B cell (primary cell): ENCODE results near the gene ATXN1. TPM values are rescaled to one million over a fixed set of nuclear protein-coding genes. Genes with fewer than 3 reads are reported as not detected.

Source experiments
- ATAC-seq: fragments of 200-7000 bp; cut with Tn5 transposase; one replicate; pipeline ENCODE4 v1.10.0; 2021; ENCODE audit warnings: low read depth, mild to moderate bottlenecking, moderate number of reproducible peaks, moderate library complexity
- CTCF ChIA-PET: fragments of 350-600 bp; sonication (Branson Sonifier 250); formaldehyde crosslinking; loops from one replicate; lab custom pipeline; 2021; ENCODE audit warnings: antibody characterized with exemption, inconsistent platforms; lab: Charles Lee
- POLR2A ChIA-PET: fragments of 350-600 bp; sonication (Branson Sonifier 250); formaldehyde crosslinking; loops from one replicate; lab custom pipeline; 2021; ENCODE audit warnings: antibody characterized with exemption; lab: Charles Lee
- DNase-seq: peaks from one replicate; pipeline ENCODE4 v3.0.0; 2013
- H2AFZ ChIP-seq: 2 replicates; pipeline ENCODE4 v1.6.1; 2012; ENCODE audit warnings: mild to moderate bottlenecking, low read depth, low read length; ENCODE audit not compliant: insufficient read depth, poor library complexity, severe bottlenecking
- H3K27ac ChIP-seq, 2 donors: 1 replicate in 1 of 2; 2 replicates in 1 of 2; pipeline ENCODE4 v1.5.1; 2012 to 2013; ENCODE audit warnings: low read length in 2 of 2, mild to moderate bottlenecking in 2 of 2, moderate library complexity in 1 of 2
- H3K27me3 ChIP-seq, 4 experiments: fragments of 200-600 bp in 1 of 4; sonication (generic) in 1 of 4; replicated peaks in 1 of 4; 1 replicate in 2 of 4; 2 replicates in 2 of 4; pipeline versions ENCODE4 v1.6.1 to v1.7.0; 2013 to 2016; ENCODE audit warnings: low read length in 3 of 4, mild to moderate bottlenecking in 2 of 4, mixed read lengths in 1 of 4, moderate library complexity in 1 of 4; ENCODE audit not compliant: insufficient read depth in 4 of 4, control insufficient read depth in 3 of 4; ENCODE audit errors: control extremely low read depth in 1 of 4
- H3K36me3 ChIP-seq, 2 experiments: replicated peaks in 1 of 2; 1 replicate in 1 of 2; 2 replicates in 1 of 2; pipeline versions ENCODE4 v1.6.1 to v1.7.1; 2013; ENCODE audit warnings: low read length in 1 of 2; ENCODE audit not compliant: insufficient read depth in 2 of 2, control insufficient read depth in 1 of 2; ENCODE audit errors: control extremely low read depth in 1 of 2, extremely low read depth in 1 of 2
- H3K4me1 ChIP-seq, 2 donors: fragments of 200-600 bp in 1 of 2; sonication (generic) in 1 of 2; 1 replicate in 1 of 2; 2 replicates in 1 of 2; pipeline versions ENCODE4 v1.5.1 to v1.6.1; 2013 to 2017; ENCODE audit warnings: low read length in 2 of 2; ENCODE audit not compliant: control insufficient read depth in 2 of 2, insufficient read depth in 2 of 2
- H3K4me2 ChIP-seq: replicated peaks from 2 replicates; pipeline ENCODE3; 2012; ENCODE audit warnings: mild to moderate bottlenecking, low read depth, low read length; ENCODE audit not compliant: poor library complexity, severe bottlenecking
- H3K4me3 ChIP-seq, 5 experiments: fragments of 200-600 bp in 1 of 5; sonication (generic) in 1 of 5; 1 replicate in 3 of 5; 2 replicates in 2 of 5; pipeline versions ENCODE4 v1.5.1 to v1.7.0; 2011 to 2016; ENCODE audit warnings: low read length in 4 of 5, mild to moderate bottlenecking in 4 of 5, low read depth in 2 of 5, control low read depth in 1 of 5, moderate library complexity in 1 of 5; ENCODE audit not compliant: insufficient read depth in 1 of 5; ENCODE audit errors: control extremely low read depth in 1 of 5, extremely low read depth in 1 of 5
- H3K79me2 ChIP-seq: fragments of 200-600 bp; sonication (generic); one replicate; pipeline ENCODE4 v1.6.0; 2016; ENCODE audit warnings: low read length; ENCODE audit not compliant: control insufficient read depth, insufficient read depth
- H3K9ac ChIP-seq: fragments of 200-600 bp; sonication (generic); 2 replicates; pipeline ENCODE4 v1.6.1; 2017; ENCODE audit warnings: mild to moderate bottlenecking, low read length, moderate library complexity
- H3K9me3 ChIP-seq, 3 donors: one replicate each; pipeline versions ENCODE4 v1.6.1 to v1.7.1; 2013; ENCODE audit warnings: low read length in 2 of 3; ENCODE audit not compliant: control insufficient read depth in 2 of 3, insufficient read depth in 1 of 3; ENCODE audit errors: control extremely low read depth in 1 of 3
- H4K20me1 ChIP-seq: 2 replicates; pipeline ENCODE4 v1.6.0; 2012; ENCODE audit warnings: mild to moderate bottlenecking, low read length; ENCODE audit not compliant: insufficient read depth, control insufficient read depth, poor library complexity, severe bottlenecking
- H3K27ac Mint-ChIP-seq: one replicate; pipeline ENCODE4 v1.8.0; 2021; ENCODE audit warnings: mixed read lengths
- H3K27me3 Mint-ChIP-seq: one replicate; pipeline ENCODE4 v1.8.0; 2021; ENCODE audit warnings: mixed read lengths
- H3K4me1 Mint-ChIP-seq: one replicate; pipeline ENCODE4 v1.8.0; 2021; ENCODE audit warnings: mixed read lengths
- H3K4me3 Mint-ChIP-seq: one replicate; pipeline ENCODE4 v1.8.0; 2021; ENCODE audit warnings: mixed read lengths
- H3K9me3 Mint-ChIP-seq: one replicate; pipeline ENCODE4 v1.8.0; 2022; ENCODE audit warnings: mixed read lengths; ENCODE audit not compliant: insufficient read depth
- EZH2 ChIP-seq: IDR thresholded peaks from 2 replicates; pipeline ENCODE4 v1.6.1; 2012; ENCODE audit warnings: borderline replicate concordance, low read depth, mild to moderate bottlenecking, moderate library complexity, low read length; ENCODE audit not compliant: insufficient read depth, poor library complexity, severe bottlenecking
- WGBS: methylation state at CpG from one replicate; pipeline ENCODE4 v1.1.5; 2013; ENCODE audit warnings: missing lambda C conversion rate; ENCODE audit not compliant: insufficient coverage; 5-methylcytosine and 5-hydroxymethylcytosine counted together
- intact Hi-C: fragments of 100-400 bp; cut with micrococcal nuclease; formaldehyde crosslinking; loops from one replicate; pipeline ENCODE4 v1.10.0; 2022
- polyA plus RNA-seq: library from polyadenylated mRNA; depleted of rRNA; stranded (reverse); fragments of >200 nt; gene quantifications from 2 replicates; pipeline ENCODE4 v1.2.3, GENCODE V29; 2012
- total RNA-seq, 2 donors: library from RNA; stranded (reverse); fragments of 120-200 nt in 1 of 2; gene quantifications; 1 replicate in 1 of 2; 2 replicates in 1 of 2; pipeline versions ENCODE4 v1.2.3 to v1.2.4, GENCODE V29; 2013 to 2022
- TF ChIP-seq, protein P1 (sequence below): fragments of 200-600 bp; IDR thresholded peaks from one replicate; pipeline ENCODE4 v1.8.0; 2022; ENCODE audit warnings: antibody characterized with exemption, mild to moderate bottlenecking

ATXN1 gene
- total and polyA plus RNA-seq, 2 donors (not counting 1 experiment from before 2014, with no cell fraction given): 5.7 to 63.8 TPM

DNA sequence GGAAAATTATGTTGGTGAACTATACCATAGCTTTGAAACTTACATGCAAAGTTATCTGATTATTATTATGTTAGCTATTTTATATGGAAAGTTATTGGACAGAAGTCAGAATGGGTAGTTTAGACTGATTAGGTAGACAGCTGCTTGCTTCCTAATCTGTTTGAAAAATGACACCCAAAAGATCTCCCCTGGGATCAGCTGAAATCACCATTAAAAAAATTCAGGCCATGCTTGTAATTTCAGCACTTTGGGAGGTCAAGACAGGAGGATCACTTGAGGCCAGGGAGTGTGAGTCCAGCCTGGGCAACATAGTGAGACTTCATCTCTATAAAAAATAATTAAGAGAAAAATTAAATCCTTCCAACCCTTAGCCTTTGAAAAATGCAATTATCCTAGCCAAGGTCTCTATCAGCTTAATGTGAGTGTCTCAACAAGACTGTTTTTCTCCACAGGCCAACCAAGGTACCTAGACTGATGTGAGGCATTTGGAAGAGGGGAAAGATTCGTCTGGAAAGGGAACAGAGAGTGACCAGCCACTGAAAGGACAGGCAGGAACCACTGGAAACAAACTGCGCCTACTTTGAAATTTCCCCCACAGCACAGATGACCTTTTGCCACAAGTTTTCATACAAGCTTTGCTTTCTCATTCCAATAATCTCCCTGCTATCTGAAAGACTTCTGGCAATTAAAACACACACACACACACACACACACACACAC is 290.6 kb downstream of the ATXN1 start:
- no peak overlapping the region for H2AFZ ChIP-seq
- no peak overlapping the region for H3K9ac ChIP-seq
- peaks cover 53% of the 10 kb centered on the region for H3K4me1 Mint-ChIP-seq
- no peak overlapping the region for H3K4me3 ChIP-seq
- H3K27me3 ChIP-seq: no peaks in the 10 kb centered on the region
- 68% methylated on average over 2 of the region's 2 CpGs for whole genome bisulfite sequencing
- intact Hi-C loops: loop anchor here (2.0 to 5.0 kb wide), 2 partner anchors 42 to 50 kb away; no protein-coding TSS in a partner anchor
- ChIA-PET CTCF (interaction anchor here (0.6 to 3.8 kb wide), 9 partner anchors 8 to 300 kb away, joined by 3 to 15 read pairs (median 3); no protein-coding TSS in a partner anchor), POLR2A (interaction anchor here (1.6 kb wide), 1 partner anchor 50 kb away, joined by 8 read pairs; no protein-coding TSS in a partner anchor)
- H3K36me3 ChIP-seq: no peaks in the 10 kb centered on the region
- H4K20me1 ChIP-seq: no peaks in the 10 kb centered on the region
- H3K4me3 Mint-ChIP-seq: peak overlapping the region; percentile 58
- peak overlapping the region in 1 of 2 donors; percentile 6 for H3K27ac ChIP-seq
- TF ChIP-seq EZH2: no peak
- TF ChIP-seq, protein P1, sequence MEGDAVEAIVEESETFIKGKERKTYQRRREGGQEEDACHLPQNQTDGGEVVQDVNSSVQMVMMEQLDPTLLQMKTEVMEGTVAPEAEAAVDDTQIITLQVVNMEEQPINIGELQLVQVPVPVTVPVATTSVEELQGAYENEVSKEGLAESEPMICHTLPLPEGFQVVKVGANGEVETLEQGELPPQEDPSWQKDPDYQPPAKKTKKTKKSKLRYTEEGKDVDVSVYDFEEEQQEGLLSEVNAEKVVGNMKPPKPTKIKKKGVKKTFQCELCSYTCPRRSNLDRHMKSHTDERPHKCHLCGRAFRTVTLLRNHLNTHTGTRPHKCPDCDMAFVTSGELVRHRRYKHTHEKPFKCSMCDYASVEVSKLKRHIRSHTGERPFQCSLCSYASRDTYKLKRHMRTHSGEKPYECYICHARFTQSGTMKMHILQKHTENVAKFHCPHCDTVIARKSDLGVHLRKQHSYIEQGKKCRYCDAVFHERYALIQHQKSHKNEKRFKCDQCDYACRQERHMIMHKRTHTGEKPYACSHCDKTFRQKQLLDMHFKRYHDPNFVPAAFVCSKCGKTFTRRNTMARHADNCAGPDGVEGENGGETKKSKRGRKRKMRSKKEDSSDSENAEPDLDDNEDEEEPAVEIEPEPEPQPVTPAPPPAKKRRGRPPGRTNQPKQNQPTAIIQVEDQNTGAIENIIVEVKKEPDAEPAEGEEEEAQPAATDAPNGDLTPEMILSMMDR: no peak
- no peaks in the 10 kb centered on the region for H3K79me2 ChIP-seq
- ATAC-seq (no peak), DNase-seq (no peak)
- no peaks in the 10 kb centered on the region for H3K9me3 ChIP-seq
- peaks cover 14 to 39% of the 10 kb centered on the region in 2 donors for H3K4me1 ChIP-seq
- peak overlapping the region; percentile 71 for H3K27ac Mint-ChIP-seq
- no peak overlapping the region for H3K4me2 ChIP-seq
- no peaks in the 10 kb centered on the region for H3K9me3 Mint-ChIP-seq
- no peaks in the 10 kb centered on the region for H3K27me3 Mint-ChIP-seq

DNA sequence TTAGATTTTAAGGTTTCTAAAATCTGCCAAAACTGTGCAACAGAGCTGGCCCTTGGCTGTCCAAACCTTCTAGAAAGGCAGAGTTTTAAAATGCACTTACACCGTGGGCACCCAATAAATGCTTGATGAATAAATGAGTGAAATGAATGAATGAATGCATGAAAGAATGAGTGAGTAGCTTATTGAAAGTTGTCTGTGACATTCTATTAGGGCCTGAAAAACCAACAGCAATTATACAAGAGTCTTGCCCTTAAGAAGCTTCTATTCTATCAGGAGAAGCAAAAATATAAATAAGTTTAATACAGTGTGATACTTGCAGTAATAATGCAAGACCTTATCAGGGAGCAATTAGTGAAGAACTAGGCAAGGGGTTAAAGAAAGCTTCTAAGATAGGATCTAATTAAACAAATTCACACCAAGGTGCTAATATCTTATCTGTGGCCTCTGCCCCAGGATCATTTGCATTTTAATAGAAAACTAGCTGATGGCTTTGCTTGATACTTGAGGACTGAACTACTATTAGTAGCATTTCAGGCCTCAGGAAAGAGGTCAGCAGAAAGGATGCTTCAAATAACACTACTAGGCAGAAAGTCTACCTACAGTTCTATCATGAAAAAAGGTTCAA is 292.2 kb downstream of the ATXN1 start:
- DNase-seq: no peak
- Histone ChIP-seq H3K4me2 (no peak overlapping the region), H3K36me3 (no peaks in the 10 kb centered on the region), H3K9ac (no peak overlapping the region), H4K20me1 (no peaks in the 10 kb centered on the region), H3K27ac (no peak overlapping the region), H3K9me3 (no peaks in the 10 kb centered on the region), H2AFZ (no peak overlapping the region), H3K79me2 (no peaks in the 10 kb centered on the region), H3K4me3 (no peak overlapping the region), H3K27me3 (no peaks in the 10 kb centered on the region), H3K4me1 (peaks cover 13 to 34% of the 10 kb centered on the region in 2 donors)
- Mint-ChIP-seq H3K4me1 (peaks cover 43% of the 10 kb centered on the region), H3K27ac (no peak overlapping the region), H3K4me3 (no peak overlapping the region), H3K27me3 (no peaks in the 10 kb centered on the region), H3K9me3 (no peaks in the 10 kb centered on the region)
- ChIA-PET CTCF (interaction anchor here (0.8 to 0.9 kb wide), 2 partner anchors 42 to 59 kb away, joined by 3 to 4 read pairs; no protein-coding TSS in a partner anchor), POLR2A (interaction anchor here (0.7 kb wide), 1 partner anchor 129 kb away, joined by 3 read pairs; no protein-coding TSS in a partner anchor)
- intact Hi-C loops: no loop called here
- WGBS: 100% methylated on average over 1 of the region's 1 CpG
- ATAC-seq: no peak
- TF ChIP-seq, protein P1: no peak
- no peak for TF ChIP-seq EZH2
